Colonic mucosa (tissue), 4 donors: ENCODE results near the gene AOAH. TPM values are rescaled to one million over a fixed set of nuclear protein-coding genes. Genes with fewer than 3 reads are reported as not detected.
A peak's percentile ranks its signal among the peaks of the same experiment; 100 is the strongest.

Source experiments
- DNase-seq: peaks from one replicate; pipeline ENCODE4 v3.0.0-alpha.2; 2020
- H3K27ac ChIP-seq: fragments of 200-600 bp; one replicate; pipeline ENCODE4 v1.8.0; 2021
- H3K27me3 ChIP-seq: fragments of 200-600 bp; one replicate; pipeline ENCODE4 v1.8.0; 2021
- H3K36me3 ChIP-seq: fragments of 200-600 bp; one replicate; pipeline ENCODE4 v1.8.0; 2021
- H3K4me1 ChIP-seq: fragments of 200-600 bp; one replicate; pipeline ENCODE4 v1.8.0; 2021; ENCODE audit warnings: mild to moderate bottlenecking
- H3K4me3 ChIP-seq: fragments of 200-600 bp; one replicate; pipeline ENCODE4 v1.8.0; 2021
- H3K9ac ChIP-seq, 2 donors: one replicate each; pipeline ENCODE4 v1.7.0; 2013; ENCODE audit warnings: control low read depth in 2 of 2, low read depth in 2 of 2, low read length in 2 of 2
- H3K9me3 ChIP-seq: fragments of 200-600 bp; one replicate; pipeline ENCODE4 v1.8.0; 2021
- CTCF ChIP-seq: fragments of 200-600 bp; IDR thresholded peaks from one replicate; pipeline ENCODE4 v1.8.0; 2022; ENCODE audit warnings: antibody characterized with exemption, mild to moderate bottlenecking
- intact Hi-C: fragments of 100-400 bp; cut with DNase I; formaldehyde crosslinking; loops from one replicate; pipeline ENCODE4 v1.14.1; 2022
- total RNA-seq, 2 donors: library from RNA; stranded (reverse); fragmentation: NEBNext Ultra II Directional in 1 of 2; extraction: Animal tissue kit (Norgen Biotek cat#: 25700) in 1 of 2; gene quantifications; one replicate each; pipeline ENCODE4 v1.2.1, GENCODE V29; 2021
- donor health status: healthy.
- donor health status: DM: no; HTN: no; CAD: no.
- donor health status: DM: no; HTN: no; CAD: no.

The AOAH gene
- total RNA-seq, 2 donors from 2014 or later = 22.2 to 46.1 TPM

GRCh38 chr7:36736090-36736898, 12.0 kb upstream of the AOAH start:
- Histone ChIP-seq H3K27ac (peak overlapping the region; percentile 37), H3K27me3 (no peaks in the 10 kb centered on the region), H3K9me3 (no peaks in the 10 kb centered on the region), H3K9ac (no peak overlapping the region), H3K36me3 (no peaks in the 10 kb centered on the region), H3K4me1 (no peaks in the 10 kb centered on the region), H3K4me3 (no peak overlapping the region)
- no peak for TF ChIP-seq CTCF
- DNase-seq = no peak
- intact Hi-C loops = no loop called here

- Histone ChIP-seq H3K36me3 (no peaks in the 10 kb centered on the region), H3K4me1 (no peaks in the 10 kb centered on the region), H3K4me3 (no peak overlapping the region), H3K9ac (no peak overlapping the region), H3K27ac (no peak overlapping the region), H3K27me3 (no peaks in the 10 kb centered on the region), H3K9me3 (no peaks in the 10 kb centered on the region)
- intact Hi-C loops = no loop called here
- TF ChIP-seq CTCF = no peak
- no peak for DNase-seq
These were observed 10.9 kb upstream of the AOAH start for GRCh38 chr7:36735172-36735571.

- no peak overlapping the region for H3K9ac ChIP-seq
- H3K36me3 ChIP-seq = no peaks in the 10 kb centered on the region
- no peak for DNase-seq
- H3K9me3 ChIP-seq = no peaks in the 10 kb centered on the region
- no peaks in the 10 kb centered on the region for H3K27me3 ChIP-seq
- intact Hi-C loops = no loop called here
- TF ChIP-seq CTCF = no peak
- H3K4me3 ChIP-seq = no peak overlapping the region
- H3K4me1 ChIP-seq = no peaks in the 10 kb centered on the region
- no peak overlapping the region for H3K27ac ChIP-seq
These were observed 10.4 kb upstream of the AOAH start for GRCh38 chr7:36734731-36735130.

GRCh38 chr7:36733411-36733810, 9.1 kb upstream of the AOAH start:
- H3K4me3 ChIP-seq = no peak overlapping the region
- no peaks in the 10 kb centered on the region for H3K27me3 ChIP-seq
- no peak overlapping the region for H3K27ac ChIP-seq
- H3K4me1 ChIP-seq = no peaks in the 10 kb centered on the region
- intact Hi-C loops = no loop called here
- H3K9ac ChIP-seq = no peak overlapping the region
- no peaks in the 10 kb centered on the region for H3K9me3 ChIP-seq
- TF ChIP-seq CTCF = no peak
- no peak for DNase-seq
- no peaks in the 10 kb centered on the region for H3K36me3 ChIP-seq

- DNase-seq = no peak
- intact Hi-C loops = no loop called here
- H3K9me3 ChIP-seq = no peaks in the 10 kb centered on the region
These were observed 8.5 kb upstream of the AOAH start for GRCh38 chr7:36732806-36733205.

More at GRCh38 chr7:36732806-36733205, 8.5 kb upstream of the AOAH start:
- Histone ChIP-seq H3K36me3 (no peaks in the 10 kb centered on the region), H3K4me3 (no peak overlapping the region), H3K9ac (no peak overlapping the region), H3K27ac (no peak overlapping the region), H3K4me1 (no peaks in the 10 kb centered on the region), H3K27me3 (no peaks in the 10 kb centered on the region)
- TF ChIP-seq CTCF = no peak
